GM12875 (cell line): ENCODE results near the gene ALOX15B.

Source experiments
- H3K4me3 ChIP-seq: one replicate; pipeline ENCODE4 v1.5.1; 2011; ENCODE audit warnings: low read depth, low read length, control low read depth
- TF ChIP-seq, protein P1 (sequence below): IDR thresholded peaks from 2 replicates; pipeline ENCODE4 v1.5.1; 2011; ENCODE audit warnings: low read depth, mild to moderate bottlenecking, control low read depth, inconsistent platforms, low read length, moderate library complexity, borderline replicate concordance; ENCODE audit not compliant: insufficient read depth

ALOX15B gene

DNA sequence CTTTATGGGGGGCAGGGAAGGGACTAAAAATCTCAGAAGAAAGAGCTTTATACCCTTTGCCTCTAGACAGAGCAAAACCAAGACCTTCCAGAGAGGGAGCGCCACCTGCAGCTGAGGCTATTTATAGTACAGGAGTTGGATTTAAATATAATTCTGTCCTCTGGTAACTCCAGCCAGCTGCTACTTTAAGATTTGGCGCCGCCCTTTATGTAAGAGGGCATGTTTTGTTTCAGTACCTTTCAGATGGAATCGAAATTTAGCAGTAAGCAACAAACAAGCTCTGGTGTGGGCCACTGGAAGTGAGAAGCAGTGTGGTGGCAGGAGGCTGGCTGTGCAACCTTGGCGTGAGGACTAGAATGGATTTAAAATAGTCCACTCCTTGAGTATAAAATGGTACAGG is 41.7 kb upstream of the ALOX15B start:
- H3K4me3 ChIP-seq = no peak overlapping the region
- TF ChIP-seq, protein P1, sequence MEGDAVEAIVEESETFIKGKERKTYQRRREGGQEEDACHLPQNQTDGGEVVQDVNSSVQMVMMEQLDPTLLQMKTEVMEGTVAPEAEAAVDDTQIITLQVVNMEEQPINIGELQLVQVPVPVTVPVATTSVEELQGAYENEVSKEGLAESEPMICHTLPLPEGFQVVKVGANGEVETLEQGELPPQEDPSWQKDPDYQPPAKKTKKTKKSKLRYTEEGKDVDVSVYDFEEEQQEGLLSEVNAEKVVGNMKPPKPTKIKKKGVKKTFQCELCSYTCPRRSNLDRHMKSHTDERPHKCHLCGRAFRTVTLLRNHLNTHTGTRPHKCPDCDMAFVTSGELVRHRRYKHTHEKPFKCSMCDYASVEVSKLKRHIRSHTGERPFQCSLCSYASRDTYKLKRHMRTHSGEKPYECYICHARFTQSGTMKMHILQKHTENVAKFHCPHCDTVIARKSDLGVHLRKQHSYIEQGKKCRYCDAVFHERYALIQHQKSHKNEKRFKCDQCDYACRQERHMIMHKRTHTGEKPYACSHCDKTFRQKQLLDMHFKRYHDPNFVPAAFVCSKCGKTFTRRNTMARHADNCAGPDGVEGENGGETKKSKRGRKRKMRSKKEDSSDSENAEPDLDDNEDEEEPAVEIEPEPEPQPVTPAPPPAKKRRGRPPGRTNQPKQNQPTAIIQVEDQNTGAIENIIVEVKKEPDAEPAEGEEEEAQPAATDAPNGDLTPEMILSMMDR = no peak

DNA sequence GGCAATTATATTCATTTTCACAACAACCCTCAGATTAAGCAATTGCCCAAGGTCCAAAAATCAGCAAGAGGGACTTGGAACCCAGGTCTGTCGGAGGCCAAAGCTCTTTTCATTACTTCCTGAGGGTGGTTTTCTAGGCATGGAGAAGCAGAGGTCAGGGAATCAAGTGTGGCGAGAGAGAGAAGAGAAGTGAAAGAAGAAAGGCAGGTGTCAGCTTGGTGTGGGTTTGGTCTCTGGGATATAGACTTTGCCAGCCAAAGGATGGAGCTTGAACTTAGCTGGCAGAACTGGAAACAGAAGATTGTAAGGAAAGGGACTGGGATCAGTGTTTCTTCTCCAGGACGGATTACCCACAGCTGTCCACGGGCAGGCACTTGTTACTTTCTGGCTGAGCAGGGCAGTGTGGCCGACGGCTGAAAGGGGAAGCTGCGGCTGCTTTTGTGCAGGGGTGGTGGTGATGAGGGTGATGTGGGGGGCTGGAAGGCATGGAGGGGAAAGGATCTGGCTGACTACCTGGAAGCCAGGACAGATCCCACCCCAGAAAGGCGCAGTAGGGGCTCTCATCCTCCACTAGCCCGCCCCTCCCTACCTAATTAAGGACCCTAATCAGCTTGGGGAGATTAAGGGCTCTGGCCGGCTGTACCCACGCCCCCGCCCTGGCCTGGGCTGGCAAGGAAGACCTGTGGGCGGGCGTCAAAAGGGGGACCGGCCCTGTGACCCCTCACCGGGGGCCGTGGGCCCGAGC is 36.7 kb upstream of the ALOX15B start, which contains the start of gene GUCY2D:
Gene GUCY2D, plus strand, starts transcription at position 640 of the 745 bp plus-strand sequence. CDS start 433 bp downstream, outside the sequence.
- TF ChIP-seq, protein P1 = no peak
- no peak within 1 kb of the TSS for H3K4me3 ChIP-seq

DNA sequence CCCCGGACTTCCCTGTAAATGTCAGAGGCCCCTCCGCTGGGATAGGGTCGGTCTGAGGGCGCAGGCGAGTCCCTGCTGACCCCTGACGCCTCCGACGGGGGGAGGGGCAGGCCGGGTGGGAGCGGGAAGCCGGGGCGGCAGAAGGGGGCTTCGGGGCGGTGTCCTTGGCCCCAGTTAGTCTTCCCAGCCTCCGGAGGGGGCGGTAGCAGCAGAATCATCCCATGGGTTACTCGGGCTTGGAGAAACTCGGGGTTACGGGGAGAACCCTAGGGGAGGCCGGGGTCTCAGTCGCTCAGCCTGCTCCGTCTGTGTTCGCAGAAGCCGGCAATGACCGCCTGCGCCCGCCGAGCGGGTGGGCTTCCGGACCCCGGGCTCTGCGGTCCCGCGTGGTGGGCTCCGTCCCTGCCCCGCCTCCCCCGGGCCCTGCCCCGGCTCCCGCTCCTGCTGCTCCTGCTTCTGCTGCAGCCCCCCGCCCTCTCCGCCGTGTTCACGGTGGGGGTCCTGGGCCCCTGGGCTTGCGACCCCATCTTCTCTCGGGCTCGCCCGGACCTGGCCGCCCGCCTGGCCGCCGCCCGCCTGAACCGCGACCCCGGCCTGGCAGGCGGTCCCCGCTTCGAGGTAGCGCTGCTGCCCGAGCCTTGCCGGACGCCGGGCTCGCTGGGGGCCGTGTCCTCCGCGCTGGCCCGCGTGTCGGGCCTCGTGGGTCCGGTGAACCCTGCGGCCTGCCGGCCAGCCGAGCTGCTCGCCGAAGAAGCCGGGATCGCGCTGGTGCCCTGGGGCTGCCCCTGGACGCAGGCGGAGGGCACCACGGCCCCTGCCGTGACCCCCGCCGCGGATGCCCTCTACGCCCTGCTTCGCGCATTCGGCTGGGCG is 35.9 kb upstream of the ALOX15B start:
- TF ChIP-seq, protein P1 = no peak
- no peak overlapping the region for H3K4me3 ChIP-seq

DNA sequence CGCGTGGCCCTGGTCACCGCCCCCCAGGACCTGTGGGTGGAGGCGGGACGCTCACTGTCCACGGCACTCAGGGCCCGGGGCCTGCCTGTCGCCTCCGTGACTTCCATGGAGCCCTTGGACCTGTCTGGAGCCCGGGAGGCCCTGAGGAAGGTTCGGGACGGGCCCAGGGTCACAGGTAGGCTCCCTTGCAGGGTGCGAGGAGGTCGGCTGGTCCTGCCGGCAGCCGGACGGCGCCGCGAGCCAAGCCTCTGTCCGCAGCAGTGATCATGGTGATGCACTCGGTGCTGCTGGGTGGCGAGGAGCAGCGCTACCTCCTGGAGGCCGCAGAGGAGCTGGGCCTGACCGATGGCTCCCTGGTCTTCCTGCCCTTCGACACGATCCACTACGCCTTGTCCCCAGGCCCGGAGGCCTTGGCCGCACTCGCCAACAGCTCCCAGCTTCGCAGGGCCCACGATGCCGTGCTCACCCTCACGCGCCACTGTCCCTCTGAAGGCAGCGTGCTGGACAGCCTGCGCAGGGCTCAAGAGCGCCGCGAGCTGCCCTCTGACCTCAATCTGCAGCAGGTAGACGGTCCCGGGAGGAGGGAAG is 35.2 kb upstream of the ALOX15B start:
- TF ChIP-seq, protein P1 = no peak
- H3K4me3 ChIP-seq = no peak overlapping the region

DNA sequence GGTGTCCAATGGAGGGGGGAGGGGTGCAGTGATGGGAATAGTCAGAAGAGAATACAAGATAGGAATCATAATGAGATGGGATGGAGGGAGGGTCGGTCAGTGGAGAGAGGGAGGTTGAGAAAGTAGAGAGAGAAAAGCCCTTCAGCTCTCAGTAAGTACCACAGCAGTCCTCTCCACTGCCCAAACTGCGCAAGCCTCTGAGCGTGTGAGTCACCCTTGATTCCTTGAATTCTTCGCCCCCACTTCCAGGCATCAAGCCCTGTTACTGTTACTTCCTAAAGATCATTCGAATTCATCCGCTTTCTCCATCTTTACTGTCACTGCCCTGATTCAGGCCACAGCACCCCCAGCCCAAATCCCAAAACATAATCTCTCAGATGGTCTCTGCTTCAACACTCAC is 34.0 kb upstream of the ALOX15B start:
- H3K4me3 ChIP-seq = no peak overlapping the region
- TF ChIP-seq, protein P1 = no peak

DNA sequence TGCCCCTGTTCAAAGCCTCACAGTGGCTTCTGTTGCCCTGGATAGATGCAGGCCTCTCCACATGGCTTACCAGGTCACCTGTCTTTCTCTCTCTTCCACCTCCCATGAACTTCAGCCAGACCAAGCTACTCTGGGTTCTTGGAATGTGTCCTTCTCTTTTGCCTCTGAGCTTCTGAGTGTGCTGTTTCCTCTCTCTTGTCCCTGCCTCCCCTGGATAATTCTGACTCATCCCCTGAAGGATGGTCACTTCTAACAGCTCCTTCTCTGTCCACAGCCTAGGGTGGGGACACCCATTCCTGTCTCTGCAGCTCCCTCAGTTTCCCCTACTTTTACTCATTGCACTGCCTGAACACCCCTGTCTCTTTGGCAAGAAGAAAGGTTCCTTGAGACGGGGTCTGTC is 33.5 kb upstream of the ALOX15B start:
- TF ChIP-seq, protein P1 = no peak
- H3K4me3 ChIP-seq = no peak overlapping the region
